GM23338 (cell line): ENCODE results near the gene PRR14.

Source experiments
- CTCF ChIP-seq, 2 experiments: fragments of 200-600 bp in 1 of 2; sonication (generic) in 1 of 2; conservative IDR thresholded peaks; 2 replicates each; pipeline versions ENCODE4 v1.5.1 to v1.6.1; 2016 to 2017; ENCODE audit warnings: antibody characterized with exemption in 2 of 2, low read depth in 2 of 2, mild to moderate bottlenecking in 2 of 2, moderate library complexity in 1 of 2
- EZH2 ChIP-seq: fragments of 200-600 bp; sonication (generic); IDR thresholded peaks from one replicate; pipeline ENCODE4 v1.8.0; 2017; ENCODE audit warnings: antibody characterized with exemption, mild to moderate bottlenecking, low read depth; ENCODE audit not compliant: unreplicated experiment
- EZH2phosphoT487 ChIP-seq: fragments of 200-600 bp; sonication (generic); IDR thresholded peaks from one replicate; pipeline ENCODE4 v1.8.1; 2018; ENCODE audit warnings: antibody characterized with exemption; ENCODE audit not compliant: unreplicated experiment
- JUNB ChIP-seq: IDR thresholded peaks from one replicate; pipeline ENCODE4 v1.6.1; 2016; ENCODE audit warnings: antibody characterized with exemption; ENCODE audit not compliant: unreplicated experiment
- POLR2AphosphoS5 ChIP-seq: IDR thresholded peaks from 2 replicates; pipeline ENCODE4 v1.6.1; 2016; ENCODE audit warnings: antibody characterized with exemption, low read depth
- ZNF331 ChIP-seq: fragments of 250-450 bp; sonication (Bioruptor Pico); IDR thresholded peaks from 2 replicates; pipeline ENCODE4 v1.5.0; 2020; ENCODE audit warnings: low read depth, mild to moderate bottlenecking, moderate library complexity
- TF ChIP-seq, protein P1 (sequence below): IDR thresholded peaks from one replicate; pipeline ENCODE4 v1.6.1; 2018; ENCODE audit warnings: antibody characterized with exemption; ENCODE audit not compliant: unreplicated experiment
- TF ChIP-seq, protein P2 (sequence below): fragments of 250-450 bp; sonication (Bioruptor Pico); IDR thresholded peaks from 2 replicates; pipeline ENCODE4 v1.5.0; 2020; ENCODE audit warnings: mild to moderate bottlenecking, moderate library complexity

GRCh38 chr16:30675143-30675542, 24.4 kb downstream of the PRR14 start:
- TF ChIP-seq EZH2 = no peak
- TF ChIP-seq, protein P1, sequence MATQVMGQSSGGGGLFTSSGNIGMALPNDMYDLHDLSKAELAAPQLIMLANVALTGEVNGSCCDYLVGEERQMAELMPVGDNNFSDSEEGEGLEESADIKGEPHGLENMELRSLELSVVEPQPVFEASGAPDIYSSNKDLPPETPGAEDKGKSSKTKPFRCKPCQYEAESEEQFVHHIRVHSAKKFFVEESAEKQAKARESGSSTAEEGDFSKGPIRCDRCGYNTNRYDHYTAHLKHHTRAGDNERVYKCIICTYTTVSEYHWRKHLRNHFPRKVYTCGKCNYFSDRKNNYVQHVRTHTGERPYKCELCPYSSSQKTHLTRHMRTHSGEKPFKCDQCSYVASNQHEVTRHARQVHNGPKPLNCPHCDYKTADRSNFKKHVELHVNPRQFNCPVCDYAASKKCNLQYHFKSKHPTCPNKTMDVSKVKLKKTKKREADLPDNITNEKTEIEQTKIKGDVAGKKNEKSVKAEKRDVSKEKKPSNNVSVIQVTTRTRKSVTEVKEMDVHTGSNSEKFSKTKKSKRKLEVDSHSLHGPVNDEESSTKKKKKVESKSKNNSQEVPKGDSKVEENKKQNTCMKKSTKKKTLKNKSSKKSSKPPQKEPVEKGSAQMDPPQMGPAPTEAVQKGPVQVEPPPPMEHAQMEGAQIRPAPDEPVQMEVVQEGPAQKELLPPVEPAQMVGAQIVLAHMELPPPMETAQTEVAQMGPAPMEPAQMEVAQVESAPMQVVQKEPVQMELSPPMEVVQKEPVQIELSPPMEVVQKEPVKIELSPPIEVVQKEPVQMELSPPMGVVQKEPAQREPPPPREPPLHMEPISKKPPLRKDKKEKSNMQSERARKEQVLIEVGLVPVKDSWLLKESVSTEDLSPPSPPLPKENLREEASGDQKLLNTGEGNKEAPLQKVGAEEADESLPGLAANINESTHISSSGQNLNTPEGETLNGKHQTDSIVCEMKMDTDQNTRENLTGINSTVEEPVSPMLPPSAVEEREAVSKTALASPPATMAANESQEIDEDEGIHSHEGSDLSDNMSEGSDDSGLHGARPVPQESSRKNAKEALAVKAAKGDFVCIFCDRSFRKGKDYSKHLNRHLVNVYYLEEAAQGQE = no peak
- no peak for TF ChIP-seq CTCF (conservative IDR thresholded peaks at IDR 0.05; ENCODE audit: low read depth in 2 of 2)
- no peak for TF ChIP-seq POLR2AphosphoS5
- TF ChIP-seq EZH2phosphoT487 = no peak
- TF ChIP-seq JUNB = no peak
- no peak for TF ChIP-seq ZNF331 (CRISPR knock-in tag)
- TF ChIP-seq, protein P2, sequence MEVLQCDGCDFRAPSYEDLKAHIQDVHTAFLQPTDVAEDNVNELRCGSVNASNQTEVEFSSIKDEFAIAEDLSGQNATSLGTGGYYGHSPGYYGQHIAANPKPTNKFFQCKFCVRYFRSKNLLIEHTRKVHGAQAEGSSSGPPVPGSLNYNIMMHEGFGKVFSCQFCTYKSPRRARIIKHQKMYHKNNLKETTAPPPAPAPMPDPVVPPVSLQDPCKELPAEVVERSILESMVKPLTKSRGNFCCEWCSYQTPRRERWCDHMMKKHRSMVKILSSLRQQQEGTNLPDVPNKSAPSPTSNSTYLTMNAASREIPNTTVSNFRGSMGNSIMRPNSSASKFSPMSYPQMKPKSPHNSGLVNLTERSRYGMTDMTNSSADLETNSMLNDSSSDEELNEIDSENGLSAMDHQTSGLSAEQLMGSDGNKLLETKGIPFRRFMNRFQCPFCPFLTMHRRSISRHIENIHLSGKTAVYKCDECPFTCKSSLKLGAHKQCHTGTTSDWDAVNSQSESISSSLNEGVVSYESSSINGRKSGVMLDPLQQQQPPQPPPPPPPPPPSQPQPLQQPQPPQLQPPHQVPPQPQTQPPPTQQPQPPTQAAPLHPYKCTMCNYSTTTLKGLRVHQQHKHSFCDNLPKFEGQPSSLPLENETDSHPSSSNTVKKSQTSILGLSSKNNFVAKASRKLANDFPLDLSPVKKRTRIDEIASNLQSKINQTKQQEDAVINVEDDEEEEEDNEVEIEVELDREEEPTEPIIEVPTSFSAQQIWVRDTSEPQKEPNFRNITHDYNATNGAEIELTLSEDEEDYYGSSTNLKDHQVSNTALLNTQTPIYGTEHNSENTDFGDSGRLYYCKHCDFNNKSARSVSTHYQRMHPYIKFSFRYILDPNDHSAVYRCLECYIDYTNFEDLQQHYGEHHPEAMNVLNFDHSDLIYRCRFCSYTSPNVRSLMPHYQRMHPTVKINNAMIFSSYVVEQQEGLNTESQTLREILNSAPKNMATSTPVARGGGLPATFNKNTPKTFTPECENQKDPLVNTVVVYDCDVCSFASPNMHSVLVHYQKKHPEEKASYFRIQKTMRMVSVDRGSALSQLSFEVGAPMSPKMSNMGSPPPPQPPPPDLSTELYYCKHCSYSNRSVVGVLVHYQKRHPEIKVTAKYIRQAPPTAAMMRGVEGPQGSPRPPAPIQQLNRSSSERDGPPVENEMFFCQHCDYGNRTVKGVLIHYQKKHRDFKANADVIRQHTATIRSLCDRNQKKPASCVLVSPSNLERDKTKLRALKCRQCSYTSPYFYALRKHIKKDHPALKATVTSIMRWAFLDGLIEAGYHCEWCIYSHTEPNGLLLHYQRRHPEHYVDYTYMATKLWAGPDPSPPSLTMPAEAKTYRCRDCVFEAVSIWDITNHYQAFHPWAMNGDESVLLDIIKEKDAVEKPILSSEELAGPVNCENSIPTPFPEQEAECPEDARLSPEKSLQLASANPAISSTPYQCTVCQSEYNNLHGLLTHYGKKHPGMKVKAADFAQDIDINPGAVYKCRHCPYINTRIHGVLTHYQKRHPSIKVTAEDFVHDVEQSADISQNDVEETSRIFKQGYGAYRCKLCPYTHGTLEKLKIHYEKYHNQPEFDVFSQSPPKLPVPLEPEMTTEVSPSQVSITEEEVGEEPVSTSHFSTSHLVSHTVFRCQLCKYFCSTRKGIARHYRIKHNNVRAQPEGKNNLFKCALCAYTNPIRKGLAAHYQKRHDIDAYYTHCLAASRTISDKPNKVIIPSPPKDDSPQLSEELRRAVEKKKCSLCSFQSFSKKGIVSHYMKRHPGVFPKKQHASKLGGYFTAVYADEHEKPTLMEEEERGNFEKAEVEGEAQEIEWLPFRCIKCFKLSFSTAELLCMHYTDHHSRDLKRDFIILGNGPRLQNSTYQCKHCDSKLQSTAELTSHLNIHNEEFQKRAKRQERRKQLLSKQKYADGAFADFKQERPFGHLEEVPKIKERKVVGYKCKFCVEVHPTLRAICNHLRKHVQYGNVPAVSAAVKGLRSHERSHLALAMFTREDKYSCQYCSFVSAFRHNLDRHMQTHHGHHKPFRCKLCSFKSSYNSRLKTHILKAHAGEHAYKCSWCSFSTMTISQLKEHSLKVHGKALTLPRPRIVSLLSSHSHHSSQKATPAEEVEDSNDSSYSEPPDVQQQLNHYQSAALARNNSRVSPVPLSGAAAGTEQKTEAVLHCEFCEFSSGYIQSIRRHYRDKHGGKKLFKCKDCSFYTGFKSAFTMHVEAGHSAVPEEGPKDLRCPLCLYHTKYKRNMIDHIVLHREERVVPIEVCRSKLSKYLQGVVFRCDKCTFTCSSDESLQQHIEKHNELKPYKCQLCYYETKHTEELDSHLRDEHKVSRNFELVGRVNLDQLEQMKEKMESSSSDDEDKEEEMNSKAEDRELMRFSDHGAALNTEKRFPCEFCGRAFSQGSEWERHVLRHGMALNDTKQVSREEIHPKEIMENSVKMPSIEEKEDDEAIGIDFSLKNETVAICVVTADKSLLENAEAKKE (CRISPR knock-in tag) = no peak
